ENCODE data around the gene STOX1.
"Not testable (repeated sequence)": the region's sequence is repeated elsewhere in the genome, so short reads cannot be mapped to it uniquely, and the experiment has no call there.

The STOX1 gene

DNA sequence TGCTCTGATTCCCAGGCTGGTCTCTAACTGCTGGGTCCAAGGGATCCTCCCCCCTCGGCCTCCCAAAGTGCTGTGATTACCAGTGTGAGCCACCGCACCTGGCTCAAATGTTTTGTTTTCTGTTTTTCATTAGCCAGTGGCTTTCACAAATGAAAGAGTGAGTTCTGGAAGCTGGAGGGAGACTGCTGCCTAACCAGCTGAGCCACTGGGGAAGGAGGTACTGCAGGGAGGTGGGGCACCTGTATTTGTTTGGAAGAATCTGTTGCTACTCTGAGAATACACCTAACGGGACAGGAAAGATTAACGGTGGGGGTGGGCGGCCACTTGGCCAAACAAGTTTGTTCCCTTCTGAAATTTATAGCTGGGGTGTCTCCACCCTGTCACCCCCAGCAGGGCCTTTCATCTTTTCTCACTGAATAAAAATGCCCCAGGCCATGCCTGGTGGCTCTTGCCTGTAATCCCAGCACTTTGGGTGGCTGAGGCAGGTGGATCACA lies 4.7 kb downstream of the STOX1 start:
- TF ChIP-seq, protein P1, sequence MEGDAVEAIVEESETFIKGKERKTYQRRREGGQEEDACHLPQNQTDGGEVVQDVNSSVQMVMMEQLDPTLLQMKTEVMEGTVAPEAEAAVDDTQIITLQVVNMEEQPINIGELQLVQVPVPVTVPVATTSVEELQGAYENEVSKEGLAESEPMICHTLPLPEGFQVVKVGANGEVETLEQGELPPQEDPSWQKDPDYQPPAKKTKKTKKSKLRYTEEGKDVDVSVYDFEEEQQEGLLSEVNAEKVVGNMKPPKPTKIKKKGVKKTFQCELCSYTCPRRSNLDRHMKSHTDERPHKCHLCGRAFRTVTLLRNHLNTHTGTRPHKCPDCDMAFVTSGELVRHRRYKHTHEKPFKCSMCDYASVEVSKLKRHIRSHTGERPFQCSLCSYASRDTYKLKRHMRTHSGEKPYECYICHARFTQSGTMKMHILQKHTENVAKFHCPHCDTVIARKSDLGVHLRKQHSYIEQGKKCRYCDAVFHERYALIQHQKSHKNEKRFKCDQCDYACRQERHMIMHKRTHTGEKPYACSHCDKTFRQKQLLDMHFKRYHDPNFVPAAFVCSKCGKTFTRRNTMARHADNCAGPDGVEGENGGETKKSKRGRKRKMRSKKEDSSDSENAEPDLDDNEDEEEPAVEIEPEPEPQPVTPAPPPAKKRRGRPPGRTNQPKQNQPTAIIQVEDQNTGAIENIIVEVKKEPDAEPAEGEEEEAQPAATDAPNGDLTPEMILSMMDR (IDR thresholded peaks at IDR 0.05; ENCODE audit: control extremely low read depth, extremely low read depth, low read depth, missing control alignments) = no peak
- DNase-seq (ENCODE audit: extremely low spot score) = no peak
- POLR2A ChIA-PET = no interaction called here
- CTCF ChIA-PET = interaction anchor here (1.3 kb wide), 1 partner anchor 281 kb away, joined by 3 read pairs; no protein-coding TSS in a partner anchor

DNA sequence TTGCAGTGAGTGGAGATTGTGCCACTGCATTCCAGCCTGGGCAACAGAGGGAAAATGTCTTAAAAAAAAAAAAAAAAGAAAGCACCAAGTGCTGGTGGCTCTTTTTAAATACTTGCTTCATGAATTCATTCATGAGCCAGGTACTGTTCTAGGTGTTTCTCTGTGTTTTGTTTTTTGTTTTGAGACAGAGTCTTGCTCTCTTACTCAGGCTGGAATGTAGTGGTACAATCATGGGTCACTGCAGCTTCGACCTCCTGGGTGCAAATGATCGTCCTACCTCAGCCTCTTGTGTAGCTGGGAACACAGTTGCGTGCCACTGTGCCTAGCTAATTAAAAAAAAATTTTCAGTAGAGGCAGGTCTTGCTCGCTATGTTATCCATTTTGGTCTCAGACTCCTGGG lies 5.3 kb downstream of the STOX1 start:
- TF ChIP-seq, protein P1 (IDR thresholded peaks at IDR 0.05; ENCODE audit: control extremely low read depth, extremely low read depth, low read depth, missing control alignments) = no peak
- ChIA-PET CTCF (interaction anchor here (1.3 kb wide), 1 partner anchor 282 kb away, joined by 3 read pairs; no protein-coding TSS in a partner anchor), POLR2A (no interaction called here)

DNA sequence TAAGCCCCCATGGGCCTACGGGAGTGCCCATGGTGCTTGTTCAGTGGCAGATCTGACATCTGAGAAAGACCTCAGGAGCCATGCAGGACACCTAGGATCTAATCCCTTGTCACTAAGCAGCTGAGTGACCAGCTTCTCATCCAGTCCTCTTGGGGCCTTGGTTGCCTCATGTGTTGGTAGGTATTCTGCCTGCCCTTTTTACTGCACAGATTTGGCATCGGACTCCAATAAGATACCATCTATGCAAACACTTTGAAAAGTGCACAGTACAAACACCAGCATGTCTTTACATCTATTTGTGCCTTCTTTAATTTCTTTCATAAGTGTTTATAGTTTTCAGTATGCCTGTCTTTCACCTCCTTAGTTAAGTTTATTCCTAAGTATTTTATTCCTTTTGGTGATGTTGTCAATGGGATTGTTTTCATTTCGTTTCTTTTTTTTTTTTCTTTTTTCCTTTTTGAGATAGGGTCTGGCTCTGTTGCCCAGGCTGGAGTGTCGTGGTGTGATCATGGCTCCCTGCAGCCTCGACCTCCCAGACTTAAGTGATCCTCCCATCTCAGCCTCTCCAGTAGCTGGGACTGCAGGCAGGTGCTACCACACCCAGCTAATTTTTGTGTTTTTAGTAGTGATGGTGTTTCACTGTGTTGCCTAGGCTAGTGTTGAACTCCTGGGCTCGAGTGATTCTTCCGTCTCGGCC lies 10.4 kb downstream of the STOX1 start:
- ChIA-PET CTCF (interaction anchor here (1.7 to 1.8 kb wide), 2 partner anchors 10 to 12 kb away, joined by 4 to 6 read pairs; no protein-coding TSS in a partner anchor), POLR2A (no interaction called here)
- TF ChIP-seq, protein P1 (IDR thresholded peaks at IDR 0.05; ENCODE audit: control extremely low read depth, extremely low read depth, low read depth, missing control alignments) = no peak
- no peak for DNase-seq (ENCODE audit: extremely low spot score)

More for the DNA sequence above, 5.3 kb downstream of the STOX1 start:
- no peak for DNase-seq (ENCODE audit: extremely low spot score)

DNA sequence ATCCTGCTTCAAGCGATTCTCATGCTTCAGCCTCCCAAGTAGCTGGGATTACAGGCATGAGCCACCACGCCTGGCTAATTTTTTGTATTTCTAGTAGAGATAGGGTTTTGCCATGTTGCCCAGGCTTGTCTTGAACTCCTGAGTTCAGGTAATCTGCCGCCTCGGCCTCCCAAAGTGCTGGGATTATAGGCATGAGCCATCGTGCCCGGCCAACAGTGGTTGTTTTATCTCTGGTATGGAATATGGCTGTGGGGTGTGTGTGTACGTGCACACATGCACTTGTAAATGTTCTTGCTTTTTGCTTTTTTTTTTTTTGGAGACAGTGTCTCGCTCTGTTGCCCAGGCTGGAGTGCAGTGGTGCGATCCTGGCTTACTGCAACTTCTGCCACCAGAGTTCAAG lies 13.3 kb downstream of the STOX1 start:
- POLR2A ChIA-PET; CTCF ChIA-PET; DNase-seq (ENCODE audit: extremely low spot score): not testable (repeated sequence)

DNA sequence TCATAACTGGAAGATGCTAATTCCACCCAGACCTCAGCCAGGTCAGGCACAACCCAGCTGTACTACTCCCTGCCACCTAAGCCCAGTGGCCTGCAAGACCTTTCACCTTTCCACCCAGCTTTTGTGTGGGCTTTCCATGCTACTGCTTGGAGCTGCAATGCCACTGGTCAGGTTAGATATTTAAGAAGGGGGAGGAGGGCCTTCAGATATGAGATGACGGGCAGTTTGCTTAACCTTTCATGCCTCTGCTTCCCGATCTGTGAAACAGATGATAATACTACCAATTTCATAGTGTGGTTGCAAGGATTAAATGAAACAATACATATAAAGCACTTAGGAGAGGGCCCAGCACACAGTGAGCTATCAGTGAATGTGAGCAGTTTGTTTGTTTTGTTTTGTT lies 20.9 kb downstream of the STOX1 start:
- ChIA-PET CTCF (interaction anchor here (1.0 to 1.5 kb wide), 2 partner anchors 15 to 36 kb away, joined by 3 read pairs; no protein-coding TSS in a partner anchor), POLR2A (no interaction called here)
- no peak for DNase-seq (ENCODE audit: extremely low spot score)
- TF ChIP-seq, protein P1 (IDR thresholded peaks at IDR 0.05; ENCODE audit: control extremely low read depth, extremely low read depth, low read depth, missing control alignments) = no peak

DNA sequence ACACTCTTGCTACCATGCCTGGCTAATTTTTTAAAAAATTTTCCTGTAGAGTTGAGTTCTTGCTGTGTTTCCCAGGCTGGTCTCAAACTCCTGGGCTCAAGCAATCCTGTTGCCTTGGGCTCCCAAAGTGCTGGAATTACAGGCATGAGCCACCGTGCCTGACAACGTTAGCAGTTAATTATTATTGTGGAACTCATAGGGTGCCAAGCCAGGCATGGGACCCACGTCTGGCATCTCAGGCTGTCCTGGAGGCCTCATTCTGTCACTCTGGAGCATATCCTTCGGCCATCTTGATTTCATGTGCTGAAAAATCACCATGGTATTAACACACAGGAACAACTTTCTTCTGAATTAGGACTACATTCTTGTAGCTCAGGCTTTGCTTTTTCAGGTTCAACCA lies 21.5 kb downstream of the STOX1 start:
- CTCF ChIA-PET = interaction anchor here (1.0 to 1.5 kb wide), 3 partner anchors 10 to 36 kb away, joined by 3 to 4 read pairs (median 3); no protein-coding TSS in a partner anchor
- POLR2A ChIA-PET = no interaction called here
- TF ChIP-seq, protein P1 (IDR thresholded peaks at IDR 0.05; ENCODE audit: control extremely low read depth, extremely low read depth, low read depth, missing control alignments) = no peak
- no peak for DNase-seq (ENCODE audit: extremely low spot score)

DNA sequence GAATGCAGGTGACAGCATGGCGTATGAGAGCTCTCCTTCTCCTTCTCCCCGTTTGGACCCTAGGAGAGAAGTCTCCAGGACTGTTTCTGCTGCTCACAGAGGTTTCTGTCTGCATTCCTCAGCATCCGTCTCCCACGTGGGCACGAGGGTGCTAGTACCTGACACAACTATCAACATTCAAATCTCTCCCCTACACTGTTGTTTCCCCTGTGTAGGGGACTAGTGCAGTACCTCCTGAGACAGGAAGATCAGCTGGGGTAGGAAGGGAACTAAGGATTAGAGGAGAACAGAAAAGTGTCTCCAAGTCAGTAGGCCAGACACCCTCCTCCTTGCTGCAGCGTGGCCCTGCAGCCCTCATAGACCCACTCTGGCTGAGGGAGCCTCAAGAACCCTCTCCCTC lies 29.0 kb downstream of the STOX1 start:
- DNase-seq (ENCODE audit: extremely low spot score) = no peak
- POLR2A ChIA-PET = no interaction called here
- TF ChIP-seq, protein P1 (IDR thresholded peaks at IDR 0.05; ENCODE audit: control extremely low read depth, extremely low read depth, low read depth, missing control alignments) = no peak
- CTCF ChIA-PET = interaction anchor here (1.6 kb wide), 1 partner anchor 29 kb away, joined by 3 read pairs; the partner anchor contains the start of gene STOX1
